ENCODE results near the gene EXOC2.

GRCh38 chr6:528989-529388, 163.9 kb downstream of the EXOC2 start:
- no peak for TF ChIP-seq CTCF (IDR thresholded peaks at IDR 0.05)
- no peak for TF ChIP-seq EZH2 (IDR thresholded peaks at IDR 0.05; ENCODE audit: borderline replicate concordance, insufficient read depth, low read depth, low read length, poor library complexity, severe bottlenecking)

Data from B cell (primary cell).